Endothelial cell of umbilical vein (primary cell): ENCODE data around the gene TBC1D19. TPM values are rescaled to one million over a fixed set of nuclear protein-coding genes. Genes with fewer than 3 reads are reported as not detected.

Experiments used
- BruUV-seq: library from RNA; stranded (reverse); fragments of 400-500 nt; replicated peaks from 2 replicates; lab custom pipeline; 2021; lab: Mats Ljungman, UMichigan
- CTCF ChIA-PET: fragments of 300-600, 350-600 bp; sonication (Branson Sonifier 250); formaldehyde crosslinking; loops from one replicate; lab custom pipeline; 2021; ENCODE audit warnings: antibody characterized with exemption, inconsistent platforms; lab: Charles Lee
- POLR2A ChIA-PET: fragments of 300-600, 350-600 bp; sonication (Branson Sonifier 250); formaldehyde crosslinking; loops from one replicate; lab custom pipeline; 2021; ENCODE audit warnings: antibody characterized with exemption, inconsistent platforms; lab: Charles Lee
- DNase-seq: peaks from one replicate; pipeline ENCODE4 v3.0.0-alpha.2; 2011; ENCODE audit warnings: low read depth, low spot score
- FAIRE-seq: peaks from 2 replicates; lab custom pipeline; 2011; peaks lifted over from hg19 to GRCh38; lab: Jason Lieb, UNC
- H2AFZ ChIP-seq: 2 replicates; pipeline ENCODE4 v1.6.0; 2012; ENCODE audit warnings: low read depth, low read length, control low read depth, inconsistent platforms
- H3K27ac ChIP-seq: 2 replicates; pipeline ENCODE4 v1.5.1; 2011; ENCODE audit warnings: low read depth, mild to moderate bottlenecking, control low read depth, low read length, moderate library complexity; ENCODE audit not compliant: insufficient read depth
- H3K27me3 ChIP-seq, 2 experiments: 2 replicates each; pipeline versions ENCODE4 v1.6.0 to v1.6.1; 2011; ENCODE audit warnings: low read length in 2 of 2, mixed read lengths in 1 of 2; ENCODE audit not compliant: control insufficient read depth in 2 of 2, insufficient read depth in 2 of 2
- H3K36me3 ChIP-seq, 2 experiments: 2 replicates in 1 of 2; 3 replicates in 1 of 2; pipeline ENCODE4 v1.5.1; 2011; ENCODE audit warnings: low read length in 2 of 2, mild to moderate bottlenecking in 1 of 2, moderate library complexity in 1 of 2; ENCODE audit not compliant: control insufficient read depth in 2 of 2, insufficient read depth in 2 of 2; ENCODE audit errors: extremely low read depth in 1 of 2
- H3K4me1 ChIP-seq: 3 replicates; pipeline ENCODE4 v1.5.1; 2011; ENCODE audit warnings: mild to moderate bottlenecking, low read length; ENCODE audit not compliant: control insufficient read depth, insufficient read depth; ENCODE audit errors: extremely low read depth
- H3K4me2 ChIP-seq: 2 replicates; pipeline ENCODE4 v1.6.1; 2011; ENCODE audit warnings: low read length, control low read depth, mixed read lengths; ENCODE audit not compliant: insufficient read depth
- H3K4me3 ChIP-seq, 3 experiments: fragments of 200-600 bp in 1 of 3; sonication (generic), shearing (Covaris generic) in 1 of 3; replicated peaks in 1 of 3; 2 replicates each; pipeline ENCODE4 v1.5.1; 2011 to 2016; ENCODE audit warnings: control low read depth in 3 of 3, low read length in 3 of 3, mild to moderate bottlenecking in 2 of 3, inconsistent platforms in 1 of 3, low read depth in 1 of 3, moderate library complexity in 1 of 3; ENCODE audit not compliant: insufficient read depth in 1 of 3
- H3K79me2 ChIP-seq: 2 replicates; pipeline ENCODE4 v1.6.0; 2012; ENCODE audit warnings: low read length, inconsistent platforms; ENCODE audit not compliant: control insufficient read depth, insufficient read depth
- H3K9ac ChIP-seq: replicated peaks from 2 replicates; pipeline ENCODE3; 2011; ENCODE audit warnings: low read length, control low read depth; ENCODE audit not compliant: insufficient read depth; ENCODE audit errors: extremely low read depth
- H3K9me1 ChIP-seq: replicated peaks from 3 replicates; pipeline ENCODE4 v1.6.0; 2011; ENCODE audit warnings: mild to moderate bottlenecking, low read length; ENCODE audit not compliant: control insufficient read depth, insufficient read depth; ENCODE audit errors: extremely low read depth
- H3K9me3 ChIP-seq: replicated peaks from 2 replicates; pipeline ENCODE4 v1.5.1; 2012; ENCODE audit warnings: low read length, inconsistent platforms; ENCODE audit not compliant: control insufficient read depth, insufficient read depth
- H4K20me1 ChIP-seq: replicated peaks from 2 replicates; pipeline ENCODE3; 2011; ENCODE audit warnings: mild to moderate bottlenecking, low read length; ENCODE audit not compliant: control insufficient read depth, insufficient read depth; ENCODE audit errors: extremely low read depth
- FOS ChIP-seq: IDR thresholded peaks from 2 replicates; pipeline ENCODE4 v1.6.1; 2011; ENCODE audit warnings: mild to moderate bottlenecking, low read length, moderate library complexity, borderline replicate concordance; ENCODE audit not compliant: insufficient read depth
- GATA2 ChIP-seq: IDR thresholded peaks from 2 replicates; pipeline ENCODE4 v1.7.0; 2011; ENCODE audit warnings: low read depth, mild to moderate bottlenecking, moderate library complexity, mixed read lengths, low read length; ENCODE audit not compliant: insufficient read length, insufficient read depth
- JUN ChIP-seq: IDR thresholded peaks from 2 replicates; pipeline ENCODE4 v1.6.1; 2011; ENCODE audit warnings: borderline replicate concordance, low read depth; ENCODE audit not compliant: insufficient read length, insufficient read depth
- POLR2A ChIP-seq: IDR thresholded peaks from 2 replicates; pipeline ENCODE4 v1.6.1; 2012; ENCODE audit warnings: low read depth, mild to moderate bottlenecking, control low read depth, low read length
- dilution Hi-C: fragments of 300-500 bp; cut with MboI; formaldehyde crosslinking; loops from one replicate; pipeline ENCODE4 v1.15.0; 2019; ENCODE audit warnings: low sequenced_read_pairs; ENCODE audit not compliant: extremely low pct_ligation_motif_present
- intact Hi-C: fragments of 100-400 bp; cut with micrococcal nuclease; formaldehyde crosslinking; loops from one replicate; pipeline ENCODE4 v1.10.0; 2022
- polyA plus RNA-seq, 4 experiments: library from polyadenylated mRNA; depleted of rRNA in 3 of 4; stranded (reverse) in 3 of 4; unstranded in 1 of 4; fragments of >200 nt; gene quantifications; 2 replicates each; pipeline versions ENCODE4 v1.2.1 to v1.2.3, GENCODE V29; 2011 to 2012; ENCODE audit warnings: missing spikeins in 1 of 4
- small RNA-seq: library from RNA; depleted of rRNA; stranded (forward); fragments of <200 nt; gene quantifications from one replicate; pipeline ENCODE3, GENCODE V24; 2012; ENCODE audit warnings: low replicate concordance, low read depth; ENCODE audit not compliant: insufficient read depth, insufficient read length
- total RNA-seq: library from RNA; stranded (reverse); gene quantifications from 2 replicates; pipeline ENCODE4 v1.2.3, GENCODE V29; 2021
- TF ChIP-seq, protein P1 (sequence below): IDR thresholded peaks from 2 replicates; pipeline ENCODE4 v1.6.1; 2011; ENCODE audit not compliant: insufficient read depth, insufficient read length
- TF ChIP-seq, protein P2 (sequence below), 2 donors: IDR thresholded peaks; 1 replicate in 1 of 2; 2 replicates in 1 of 2; pipeline ENCODE4 v1.5.1; 2011; ENCODE audit warnings: low read length in 2 of 2, mild to moderate bottlenecking in 2 of 2, moderate library complexity in 2 of 2, control low read depth in 1 of 2, inconsistent platforms in 1 of 2, low read depth in 1 of 2; ENCODE audit not compliant: insufficient read depth in 1 of 2; ENCODE audit errors: extremely low read depth in 1 of 2

TBC1D19 gene
- total and polyA plus RNA-seq, 2 donors (not counting 3 experiments of a cell fraction or from before 2014, with no cell fraction given), result 4.4 to 5.9 TPM

DNA sequence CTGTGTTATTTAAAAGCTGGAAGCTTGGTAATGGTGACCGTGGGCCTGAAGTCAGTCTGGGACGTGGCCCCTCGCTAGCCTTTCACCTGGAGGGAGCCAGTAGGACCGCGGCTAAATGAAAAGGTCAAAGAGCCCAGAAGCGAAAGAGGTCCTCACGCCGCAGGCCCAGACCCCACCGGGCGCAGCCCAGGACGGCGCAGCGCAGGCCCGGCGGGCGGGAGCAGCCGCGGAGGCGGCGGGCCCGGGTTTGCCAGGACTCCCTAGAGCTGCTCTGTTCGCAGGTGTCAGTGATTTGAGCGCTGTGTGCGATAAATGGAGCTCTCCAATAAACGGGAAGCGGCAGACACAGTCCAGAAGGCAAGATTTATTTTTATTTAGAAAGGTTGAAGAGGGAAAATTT lies 220.6 kb downstream of the TBC1D19 start:
- no peaks in the 10 kb centered on the region for H3K4me1 ChIP-seq
- no peaks in the 10 kb centered on the region for H3K36me3 ChIP-seq
- dilution Hi-C loops, result no loop called here
- H2AFZ ChIP-seq, result no peak overlapping the region
- ChIA-PET CTCF (no interaction called here), POLR2A (no interaction called here)
- BruUV-seq, result no TSS peak
- H3K4me3 ChIP-seq, result no peak overlapping the region
- TF ChIP-seq, protein P1, sequence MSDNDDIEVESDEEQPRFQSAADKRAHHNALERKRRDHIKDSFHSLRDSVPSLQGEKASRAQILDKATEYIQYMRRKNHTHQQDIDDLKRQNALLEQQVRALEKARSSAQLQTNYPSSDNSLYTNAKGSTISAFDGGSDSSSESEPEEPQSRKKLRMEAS, result no peak
- H3K79me2 ChIP-seq, result no peaks in the 10 kb centered on the region
- intact Hi-C loops, result no loop called here
- DNase-seq (no peak), FAIRE-seq (no peak)
- H3K9ac ChIP-seq, result no peak overlapping the region
- no peaks in the 10 kb centered on the region for H4K20me1 ChIP-seq
- H3K9me3 ChIP-seq, result no peaks in the 10 kb centered on the region
- no peak overlapping the region for H3K27ac ChIP-seq
- no peak overlapping the region for H3K4me2 ChIP-seq
- H3K27me3 ChIP-seq, result no peaks in the 10 kb centered on the region
- H3K9me1 ChIP-seq, result no peaks in the 10 kb centered on the region

DNA sequence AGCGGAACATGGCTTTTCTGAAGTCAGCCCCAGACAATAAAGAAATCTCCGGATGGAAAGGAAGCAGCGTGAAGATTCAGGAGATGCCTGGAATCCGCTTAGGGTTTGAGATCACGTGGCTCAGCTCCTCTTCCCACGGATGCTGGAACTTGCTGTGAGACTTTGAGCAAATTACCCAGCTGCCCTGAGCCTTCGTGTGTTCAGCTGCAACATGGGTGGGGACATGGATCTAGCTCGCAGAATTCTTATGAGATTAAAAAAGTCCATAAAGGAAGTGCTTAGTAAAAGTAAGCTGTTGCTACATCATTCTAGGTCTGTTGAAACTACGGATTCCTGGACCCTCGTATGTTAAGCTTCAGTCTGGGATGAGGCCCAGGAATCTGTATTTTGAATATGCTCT lies 221.0 kb downstream of the TBC1D19 start:
- peak; percentile 67 for FAIRE-seq
- CTCF ChIA-PET, result no interaction called here
- dilution Hi-C loops, result no loop called here

More for the DNA sequence above, 221.0 kb downstream of the TBC1D19 start:
- intact Hi-C loops, result no loop called here
- Histone ChIP-seq H3K27ac (no peak overlapping the region), H3K4me2 (no peak overlapping the region), H3K4me1 (no peaks in the 10 kb centered on the region), H4K20me1 (no peaks in the 10 kb centered on the region), H3K9me1 (no peaks in the 10 kb centered on the region), H3K9ac (no peak overlapping the region), H2AFZ (no peak overlapping the region), H3K9me3 (no peaks in the 10 kb centered on the region), H3K4me3 (no peak overlapping the region), H3K27me3 (no peaks in the 10 kb centered on the region), H3K79me2 (no peaks in the 10 kb centered on the region), H3K36me3 (no peaks in the 10 kb centered on the region)
- DNase-seq, result no peak
- BruUV-seq, result no TSS peak
- POLR2A ChIA-PET, result no interaction called here
- TF ChIP-seq, protein P1, result no peak
- TF ChIP-seq, protein P2, sequence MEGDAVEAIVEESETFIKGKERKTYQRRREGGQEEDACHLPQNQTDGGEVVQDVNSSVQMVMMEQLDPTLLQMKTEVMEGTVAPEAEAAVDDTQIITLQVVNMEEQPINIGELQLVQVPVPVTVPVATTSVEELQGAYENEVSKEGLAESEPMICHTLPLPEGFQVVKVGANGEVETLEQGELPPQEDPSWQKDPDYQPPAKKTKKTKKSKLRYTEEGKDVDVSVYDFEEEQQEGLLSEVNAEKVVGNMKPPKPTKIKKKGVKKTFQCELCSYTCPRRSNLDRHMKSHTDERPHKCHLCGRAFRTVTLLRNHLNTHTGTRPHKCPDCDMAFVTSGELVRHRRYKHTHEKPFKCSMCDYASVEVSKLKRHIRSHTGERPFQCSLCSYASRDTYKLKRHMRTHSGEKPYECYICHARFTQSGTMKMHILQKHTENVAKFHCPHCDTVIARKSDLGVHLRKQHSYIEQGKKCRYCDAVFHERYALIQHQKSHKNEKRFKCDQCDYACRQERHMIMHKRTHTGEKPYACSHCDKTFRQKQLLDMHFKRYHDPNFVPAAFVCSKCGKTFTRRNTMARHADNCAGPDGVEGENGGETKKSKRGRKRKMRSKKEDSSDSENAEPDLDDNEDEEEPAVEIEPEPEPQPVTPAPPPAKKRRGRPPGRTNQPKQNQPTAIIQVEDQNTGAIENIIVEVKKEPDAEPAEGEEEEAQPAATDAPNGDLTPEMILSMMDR (IDR thresholded peaks at IDR 0.05; ENCODE audit: extremely low read depth in 1 of 2, insufficient read depth in 1 of 2, low read depth in 1 of 2, low read length in 2 of 2), result no peak
- TF ChIP-seq FOS, result no peak
- no peak for TF ChIP-seq POLR2A
- TF ChIP-seq GATA2, result no peak
- no peak for TF ChIP-seq JUN

Small RNA genes lying within 50 kb of the gene (small RNA-seq; reads per million reads assigned to genes)
- not detected for gene RF00284

Other genes starting within 250 kb of the TBC1D19 start
- gene CCKAR, start 93.6 kb upstream of the TBC1D19 start, total RNA-seq, result not detected in 2 replicates
- gene CCKAR, start 93.6 kb upstream of the TBC1D19 start, polyA plus RNA-seq, result not detected in 2 replicates